HG03175 (cell line): Measurements from ENCODE around the gene PRKCA.
"Not testable (repeated sequence)": the region's sequence is repeated elsewhere in the genome, so short reads cannot be mapped to it uniquely, and the experiment has no call there.

Source experiments
- ATAC-seq: cut with Tn5 transposase; IDR thresholded peaks from one replicate; pipeline ENCODE4 v1.9.1; 2021; ENCODE audit warnings: mild to moderate bottlenecking, moderate library complexity; ENCODE audit not compliant: unreplicated experiment

The PRKCA gene

DNA sequence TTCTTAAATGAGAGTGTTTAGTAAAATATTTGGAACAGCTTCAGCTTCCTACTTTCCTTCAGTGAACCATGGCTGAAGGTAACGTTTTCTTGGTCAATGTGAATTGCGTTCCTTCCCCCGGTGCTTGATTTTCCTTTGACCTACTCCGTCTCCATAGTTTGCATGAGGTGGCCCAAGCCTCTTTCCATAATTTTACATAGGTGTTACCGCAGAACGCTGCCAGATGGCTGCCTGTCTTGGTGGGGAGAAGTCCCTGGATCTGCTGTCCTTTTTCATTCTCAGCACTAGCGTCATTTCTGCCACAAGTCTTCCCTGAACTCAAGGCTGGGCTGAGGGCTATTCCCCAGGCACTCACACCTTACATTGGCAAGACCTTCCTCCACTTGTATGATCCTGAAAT, 178.4 kb downstream of the PRKCA start:
- ATAC-seq, result no peak

DNA sequence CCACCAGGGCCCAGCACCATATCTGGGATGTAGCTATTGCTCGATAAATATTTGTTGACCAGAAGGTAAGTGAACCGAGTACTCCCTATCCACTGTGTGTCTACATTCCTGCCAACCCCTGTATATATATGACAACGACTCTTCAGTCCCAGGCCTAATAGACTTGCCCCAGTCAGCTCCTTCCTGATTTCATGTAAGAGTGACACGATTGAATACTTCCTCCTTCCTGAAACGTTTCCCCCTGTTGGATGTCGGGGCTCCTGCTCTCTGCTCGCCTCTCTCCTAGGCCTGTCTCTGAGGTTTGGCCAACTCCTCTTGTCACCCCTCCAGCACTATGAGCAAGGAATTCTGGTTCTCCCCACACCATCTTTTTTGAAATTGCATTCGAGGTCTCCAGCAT, 178.9 kb downstream of the PRKCA start:
- no peak for ATAC-seq

DNA sequence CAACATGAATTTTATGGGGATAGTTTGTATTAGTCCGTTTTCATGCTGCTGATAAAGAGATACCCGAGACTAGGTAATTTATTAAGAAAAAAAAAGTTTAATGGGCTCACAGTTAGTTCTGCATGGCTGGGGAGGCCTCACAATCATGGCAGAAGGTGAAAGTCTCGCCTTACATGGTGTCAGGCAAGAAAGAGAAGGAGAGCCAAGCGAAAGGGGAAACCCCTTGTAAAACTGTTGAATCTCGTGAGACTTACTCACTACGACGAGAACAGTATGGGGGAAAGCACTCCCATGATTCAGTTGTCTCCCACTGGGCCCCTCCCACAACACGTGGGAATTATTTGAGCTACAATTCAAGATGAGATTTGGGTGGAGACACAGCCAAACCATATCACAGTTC, 181.5 kb downstream of the PRKCA start:
- ATAC-seq, result no peak

DNA sequence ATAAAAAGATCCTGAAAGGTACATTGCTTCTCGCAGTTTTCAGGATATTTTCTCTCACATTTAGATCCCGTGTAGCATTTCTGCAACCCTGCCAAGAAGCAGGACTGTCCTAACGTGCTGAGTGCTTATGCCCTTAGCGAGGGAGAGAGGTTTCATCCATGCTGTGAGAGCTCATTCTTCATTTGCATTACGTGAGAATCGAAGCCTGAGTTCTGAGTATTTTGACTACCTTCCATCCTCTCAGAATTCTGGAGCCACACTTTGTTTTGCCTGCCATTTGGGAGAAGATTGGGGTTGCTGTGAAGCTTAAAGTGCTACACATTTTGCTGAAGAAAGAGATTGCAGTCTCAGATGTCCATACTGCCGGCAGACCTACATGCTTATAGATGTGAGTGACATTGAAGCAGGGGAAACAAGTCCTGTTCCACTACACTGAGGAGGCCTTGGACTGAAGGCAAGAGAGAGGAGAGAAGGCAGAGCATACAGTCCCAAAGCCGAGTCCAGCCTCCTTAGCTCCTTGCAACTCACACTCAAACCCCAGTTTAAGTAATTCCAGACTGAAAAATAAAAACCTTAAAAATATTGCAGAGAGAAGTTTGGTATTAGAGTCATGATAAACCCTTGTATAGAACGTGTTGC, 183.0 kb downstream of the PRKCA start:
- no peak for ATAC-seq

DNA sequence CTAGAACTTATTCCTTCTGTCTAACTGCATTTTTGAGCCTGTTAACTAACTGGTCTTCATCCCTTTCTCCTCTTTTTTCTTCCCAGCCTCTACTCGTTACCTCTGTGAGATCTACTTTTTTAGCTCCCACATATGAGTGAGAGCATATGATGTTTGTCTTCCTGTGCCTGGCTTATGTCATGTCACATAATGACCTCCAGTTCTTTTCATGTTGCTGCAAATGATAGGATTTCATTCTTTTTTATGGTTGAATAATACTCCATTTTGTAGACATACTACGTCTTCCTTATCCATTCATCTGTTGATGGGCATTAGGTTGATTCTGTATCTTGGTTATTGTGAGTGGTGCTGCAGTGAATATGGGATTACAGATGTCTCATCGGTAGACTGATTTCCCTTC, 184.7 kb downstream of the PRKCA start:
- no peak for ATAC-seq

DNA sequence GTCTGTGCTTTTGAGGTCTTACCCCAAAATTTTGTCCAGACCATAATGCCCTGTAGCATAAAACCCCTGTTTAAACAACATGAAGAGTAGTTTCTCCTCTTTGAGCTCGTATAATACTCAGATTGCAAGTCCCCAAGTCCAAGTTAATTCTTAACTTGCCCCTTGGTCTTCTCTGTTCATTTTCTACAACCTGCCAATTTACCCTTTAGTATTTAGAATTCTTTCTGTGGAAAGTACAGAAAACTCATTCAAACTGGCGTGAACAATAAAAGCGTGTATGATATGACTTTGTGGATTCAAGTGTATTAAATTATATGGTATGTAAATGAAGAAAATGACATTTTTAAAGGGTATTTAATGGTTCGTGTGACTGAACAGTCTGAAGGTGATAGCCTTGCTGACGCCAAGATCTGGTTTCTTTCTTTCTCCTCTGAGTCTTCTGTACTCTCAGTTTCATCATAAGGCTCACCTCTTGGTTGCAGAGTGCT, 185.6 kb downstream of the PRKCA start:
- no peak for ATAC-seq

DNA sequence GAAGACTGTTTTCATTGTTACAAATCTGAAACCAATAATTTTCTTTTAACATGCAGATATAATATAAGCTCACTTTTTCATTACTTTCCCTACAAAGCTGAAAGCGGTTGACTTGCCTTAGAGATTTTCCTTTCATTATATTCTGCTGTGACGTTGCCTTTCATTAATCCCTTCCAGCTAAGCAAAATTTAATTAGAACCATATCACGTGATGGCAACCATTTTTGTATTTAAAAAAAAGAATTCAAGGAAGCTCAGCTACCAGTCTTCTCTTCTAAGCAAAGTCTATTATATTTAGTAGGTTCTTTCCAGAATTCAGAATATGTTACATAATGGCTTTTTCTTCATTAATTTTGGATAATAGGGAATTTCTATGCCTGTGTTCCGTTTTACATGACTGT, 186.5 kb downstream of the PRKCA start:
- no peak for ATAC-seq

DNA sequence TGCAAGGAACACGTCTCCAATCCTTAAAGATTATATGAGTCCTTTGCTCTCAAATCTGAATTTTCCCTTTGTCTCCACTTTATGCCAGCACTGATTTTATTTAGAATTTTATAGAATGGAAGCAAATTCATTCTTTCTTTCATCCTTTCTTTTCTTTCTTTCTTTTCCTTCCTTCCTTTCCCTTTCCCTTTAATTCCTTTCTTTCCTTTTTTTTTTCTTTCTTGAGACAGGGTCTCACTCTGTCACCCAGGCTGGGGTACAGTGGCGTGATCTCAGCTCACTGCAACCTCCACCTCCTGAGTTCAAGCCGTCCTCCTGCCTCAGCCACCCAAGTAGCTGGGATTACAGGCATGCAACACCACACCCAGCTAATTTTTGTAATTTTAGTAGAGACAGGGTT, 187.2 kb downstream of the PRKCA start:
- not testable (repeated sequence) for ATAC-seq

DNA sequence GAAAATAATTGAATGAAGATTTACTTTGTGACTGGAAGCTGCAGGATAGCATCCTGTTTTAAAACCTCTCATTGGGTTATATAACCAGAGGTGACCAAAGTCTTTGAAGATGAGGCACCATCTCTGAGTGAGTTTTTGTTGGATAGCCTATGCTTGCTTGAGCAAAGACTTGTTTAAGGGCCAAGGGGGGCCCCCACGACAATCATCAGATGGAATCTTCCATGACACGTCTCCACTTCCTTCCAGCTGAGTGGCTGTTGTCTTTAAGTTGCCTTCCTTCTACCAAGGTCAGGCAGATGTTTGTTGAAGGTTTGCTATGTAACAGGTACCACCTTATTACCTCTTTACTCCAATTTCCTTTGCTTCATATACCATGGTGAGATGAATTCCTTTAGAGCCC, 188.8 kb downstream of the PRKCA start:
- no peak for ATAC-seq

DNA sequence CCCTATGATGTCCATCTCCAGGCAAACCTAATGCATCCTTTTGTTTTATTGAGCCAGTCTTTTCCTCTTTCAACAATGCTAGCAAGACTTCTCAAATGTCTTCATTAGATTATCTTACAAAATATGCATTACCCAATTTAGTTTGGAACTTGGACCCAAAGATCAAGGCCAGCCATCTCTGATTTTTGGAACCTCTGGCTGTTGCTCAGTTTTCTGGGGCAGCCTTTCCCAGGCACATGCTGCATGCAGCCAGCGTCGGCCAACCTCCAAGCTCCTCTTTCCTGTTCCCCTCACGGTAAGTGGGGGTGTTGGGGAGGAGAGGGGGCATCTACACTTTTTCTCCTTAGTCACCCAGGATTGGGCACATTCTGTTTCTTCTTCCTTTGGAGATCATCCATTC, 189.3 kb downstream of the PRKCA start:
- ATAC-seq, result no peak

DNA sequence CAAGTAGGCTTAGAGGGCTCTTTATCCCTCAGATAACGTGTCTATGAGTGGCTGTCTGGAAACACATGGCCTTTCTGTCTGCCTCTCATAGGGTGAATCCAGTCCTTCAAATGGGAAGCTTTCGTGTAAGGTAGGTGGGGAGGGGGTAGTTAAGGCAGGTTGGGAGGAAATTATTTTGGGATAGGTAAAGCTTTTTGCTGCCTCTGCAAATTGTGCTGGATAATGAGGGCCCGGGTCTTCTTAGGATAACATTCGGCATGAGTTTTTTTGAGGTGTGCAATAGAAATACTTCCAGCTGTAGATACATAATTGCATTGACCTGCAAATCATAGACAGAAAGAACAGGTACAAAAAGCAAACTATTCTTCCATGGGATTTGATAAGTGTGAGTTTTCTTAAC, 189.7 kb downstream of the PRKCA start:
- no peak for ATAC-seq

DNA sequence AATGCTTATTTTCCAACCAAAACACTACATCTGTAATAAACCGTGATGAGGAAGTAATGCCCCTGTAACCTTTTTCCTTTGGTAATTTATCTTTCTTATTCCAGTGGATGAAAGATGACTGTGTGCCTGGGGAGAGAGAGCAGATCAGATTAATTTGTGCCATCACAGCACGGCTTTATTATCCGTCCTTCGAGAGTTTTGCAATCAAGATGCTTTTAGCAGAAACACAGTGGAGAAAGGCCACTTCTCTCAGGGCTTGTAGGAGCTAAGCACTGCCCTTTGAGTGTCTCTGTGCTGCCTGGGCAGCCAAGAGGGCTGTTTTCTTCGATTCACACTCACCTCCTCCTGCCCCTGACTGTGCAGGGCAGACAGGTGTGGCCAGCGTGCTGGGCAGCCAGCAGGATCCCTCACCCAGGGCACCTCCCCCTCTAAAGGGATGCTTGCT, 190.2 kb downstream of the PRKCA start:
- ATAC-seq, result no peak

DNA sequence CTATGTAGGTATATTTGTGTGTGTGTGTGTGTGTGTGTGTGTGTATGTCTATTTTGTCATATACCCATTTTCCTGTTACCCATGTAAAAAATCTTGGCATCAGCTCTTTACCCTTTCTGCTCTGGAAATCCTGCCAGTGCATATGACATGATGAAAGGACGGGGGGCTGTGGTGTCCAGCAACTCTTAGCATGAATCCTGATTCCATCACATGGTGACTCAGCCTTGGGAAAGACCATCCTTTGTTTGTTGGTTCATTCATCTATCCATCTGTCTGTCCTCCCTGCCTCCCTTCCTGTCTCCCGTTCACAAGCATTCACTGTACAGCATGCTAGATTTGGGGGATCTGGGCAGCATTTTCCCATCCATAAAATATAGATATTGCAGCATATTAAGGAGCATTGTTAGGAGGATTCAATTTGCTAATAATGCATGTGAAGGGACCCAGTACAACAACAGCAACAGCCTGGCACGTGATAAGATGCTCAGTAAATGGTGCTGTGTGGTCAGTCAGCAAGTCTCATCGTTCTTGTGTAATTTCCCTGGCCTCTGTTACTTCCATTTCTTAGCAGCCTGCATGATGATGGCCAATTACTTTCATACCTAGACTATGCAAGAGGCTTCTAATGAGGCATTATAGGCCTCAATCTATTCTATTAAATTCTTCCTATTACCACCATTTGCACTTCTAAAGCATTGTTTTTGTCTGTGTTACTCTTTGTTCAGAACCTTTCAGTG, 191.0 kb downstream of the PRKCA start:
- no peak for ATAC-seq

DNA sequence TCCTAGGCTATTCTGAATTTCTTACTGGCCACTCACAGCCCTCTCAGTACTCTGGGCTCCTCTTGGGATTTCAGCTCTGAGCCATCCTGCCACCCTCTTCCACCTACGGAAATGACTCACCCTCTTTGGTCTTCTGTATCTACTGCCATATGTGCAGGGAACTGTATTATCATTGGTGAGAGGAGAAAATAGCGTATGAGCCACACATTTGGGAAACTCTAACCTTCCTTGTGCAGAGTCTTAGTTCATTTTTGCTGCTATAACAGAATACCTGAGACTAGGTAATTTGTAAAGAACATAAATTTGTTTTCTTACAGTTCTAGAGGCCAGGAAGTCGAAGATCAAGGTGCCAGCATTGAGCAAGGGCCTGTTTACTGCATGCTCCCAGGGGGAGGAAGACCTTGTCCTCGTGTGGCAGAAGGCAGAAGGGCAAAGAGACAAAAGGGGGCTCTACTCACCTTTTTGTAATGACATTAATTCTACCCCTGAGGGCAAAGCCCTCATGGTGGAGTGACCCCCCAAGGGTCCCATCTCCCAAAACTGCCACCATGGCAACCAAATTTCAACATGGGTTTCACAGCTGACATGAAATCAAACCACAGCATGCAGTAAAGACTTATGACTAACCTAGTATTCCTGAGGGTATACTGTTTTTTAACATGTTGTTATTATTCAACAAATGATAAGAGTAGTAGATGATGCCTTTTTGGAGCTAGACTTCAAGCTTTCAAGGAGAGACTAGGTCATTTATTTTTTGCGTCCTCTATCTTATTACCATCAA, 191.8 kb downstream of the PRKCA start:
- ATAC-seq, result no peak

DNA sequence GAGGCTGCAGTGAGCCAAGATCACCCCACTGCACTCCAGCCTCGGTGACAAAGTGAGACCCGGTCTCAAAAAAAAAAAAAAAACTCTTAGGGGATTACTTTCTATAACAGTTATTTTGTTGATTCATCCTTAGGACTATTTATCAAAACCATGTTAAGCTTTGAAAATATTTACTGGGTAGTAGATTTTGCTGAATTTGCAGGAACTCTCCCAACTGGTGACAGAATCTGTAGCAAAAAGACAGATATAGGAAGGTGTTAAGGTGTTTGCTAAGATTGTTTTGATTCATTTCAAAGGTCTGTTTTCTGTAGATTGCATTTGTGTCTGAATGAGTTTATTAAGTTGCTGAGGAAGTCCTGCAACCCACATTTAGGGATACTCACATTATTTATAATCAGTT, 192.6 kb downstream of the PRKCA start:
- no peak for ATAC-seq

DNA sequence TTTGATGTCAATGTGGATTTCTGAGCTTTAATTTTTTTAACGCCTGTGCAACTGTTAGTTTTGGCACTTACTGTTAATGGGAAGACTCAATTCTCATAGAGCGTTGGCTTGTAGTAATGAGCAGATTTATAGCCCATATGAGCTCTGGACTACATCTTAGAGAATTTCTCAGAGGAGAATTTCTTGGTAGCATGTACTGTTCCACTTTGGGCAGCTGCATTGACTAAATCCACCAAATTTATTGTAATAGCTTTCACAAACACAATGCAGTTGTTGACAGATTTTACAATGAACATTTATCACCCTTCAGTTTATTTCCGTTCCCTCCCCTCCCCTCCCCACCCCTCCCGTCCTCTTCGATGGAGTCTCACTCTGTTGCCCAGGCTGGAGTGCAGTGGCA, 193.9 kb downstream of the PRKCA start:
- ATAC-seq, result no peak

DNA sequence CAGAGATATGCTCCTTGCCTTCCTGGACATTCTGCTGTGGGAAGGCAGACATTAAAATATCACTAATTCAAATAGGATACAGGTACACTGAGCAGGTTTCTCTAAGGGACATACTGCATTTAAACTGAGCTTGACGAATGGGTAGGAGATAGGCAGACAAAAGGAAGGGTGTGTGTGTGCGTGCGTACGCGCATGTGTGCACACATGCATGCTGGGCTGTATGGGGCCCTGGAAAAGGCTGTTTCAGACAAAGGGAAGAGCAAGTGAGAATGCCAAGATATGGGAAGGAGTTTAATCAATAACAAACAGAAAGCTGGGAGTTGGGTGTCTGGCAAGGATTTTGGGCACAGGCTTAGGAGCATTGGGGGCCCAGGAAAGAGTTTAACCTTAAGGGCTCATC, 196.2 kb downstream of the PRKCA start:
- no peak for ATAC-seq

DNA sequence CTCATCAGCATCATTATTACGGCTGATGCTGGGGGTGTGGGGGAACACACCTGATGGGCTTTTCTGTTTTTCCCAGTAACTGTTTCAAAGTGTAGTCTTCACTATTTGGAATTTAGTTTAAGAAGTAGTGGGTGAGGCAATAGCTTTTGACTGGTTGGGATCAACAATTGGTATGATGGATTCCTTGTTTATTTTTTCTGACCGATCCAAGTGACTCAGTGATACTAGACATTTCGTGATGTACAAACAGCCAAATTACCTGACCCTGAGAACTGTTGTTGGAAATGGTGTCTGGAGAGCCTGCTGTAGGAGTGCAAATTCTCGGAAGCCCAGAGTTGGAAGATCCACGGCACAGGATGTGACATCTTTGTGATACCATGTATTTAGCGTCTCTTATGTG, 204.2 kb downstream of the PRKCA start:
- no peak for ATAC-seq

DNA sequence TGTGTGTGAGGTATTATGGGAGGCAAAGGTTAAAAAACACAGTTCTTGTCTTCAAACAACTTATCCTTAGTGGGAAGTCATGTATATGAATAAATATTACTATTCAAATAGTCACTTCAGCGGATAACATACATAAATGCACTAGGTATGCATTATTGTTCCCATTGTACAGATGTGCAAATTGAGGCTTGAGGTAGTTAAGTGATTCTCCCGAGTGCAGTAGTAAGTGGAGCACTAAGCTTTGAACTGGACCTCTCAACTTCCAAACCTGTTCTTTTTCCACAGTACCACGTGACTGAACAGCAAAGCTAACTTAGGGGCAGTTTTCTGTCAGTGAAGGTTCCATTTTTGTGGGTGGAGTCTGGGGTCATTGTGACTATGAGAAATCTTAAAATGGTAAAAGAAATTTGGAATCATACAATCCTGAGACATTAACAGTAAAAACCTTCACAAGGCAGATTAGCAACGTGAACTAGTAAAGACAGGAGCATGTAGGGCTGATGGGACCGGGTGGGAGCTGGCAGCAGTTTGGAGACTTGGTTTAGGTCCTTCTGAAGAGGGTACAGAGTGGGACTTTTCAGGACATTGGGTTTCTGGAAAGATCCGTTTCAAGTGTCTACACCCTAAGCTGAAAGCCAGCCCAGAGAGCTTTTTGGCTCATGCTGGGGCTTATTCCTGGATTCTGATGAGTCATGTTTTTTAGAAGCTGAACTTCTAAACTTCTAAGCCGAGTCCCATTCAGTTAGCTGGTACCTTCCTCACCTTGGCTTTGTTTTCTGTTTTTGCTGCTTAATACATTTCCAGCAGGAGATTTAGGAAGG, 204.9 kb downstream of the PRKCA start:
- ATAC-seq, result no peak

DNA sequence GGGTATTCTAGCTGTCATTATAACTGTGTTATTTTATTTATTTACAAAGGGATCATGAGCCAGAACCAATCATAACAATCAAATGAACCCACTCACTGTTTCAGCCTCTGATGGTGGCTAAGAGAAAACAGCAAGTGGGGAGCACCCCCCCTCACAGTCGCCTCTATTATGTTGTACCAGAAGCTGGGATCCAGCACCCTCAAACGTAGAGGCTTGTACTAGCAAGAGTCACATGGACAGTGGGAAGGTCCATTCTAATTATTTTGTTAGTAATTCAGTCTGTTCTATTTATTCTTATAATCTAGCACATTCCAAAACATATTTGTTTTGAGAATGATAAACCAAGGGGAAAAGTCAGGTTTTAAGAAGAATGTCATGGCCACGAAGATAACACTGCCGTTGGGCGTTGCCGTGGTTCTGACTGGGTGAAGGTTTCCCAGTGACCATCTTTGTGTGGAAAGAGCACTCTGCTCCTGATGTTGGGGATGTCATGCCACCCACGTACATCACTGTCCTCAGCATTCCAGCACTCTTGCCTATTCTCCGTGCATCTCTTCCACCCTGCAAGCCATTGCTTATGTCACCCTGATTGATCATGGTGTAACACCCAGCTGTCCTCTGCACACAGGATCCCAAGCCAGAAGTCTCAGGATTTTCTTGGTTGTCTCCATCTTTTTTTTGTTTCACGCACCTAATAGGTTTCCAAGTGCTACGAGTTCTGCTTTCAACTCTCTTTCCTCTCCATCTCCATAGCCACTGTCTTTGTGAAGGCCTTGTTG, 205.8 kb downstream of the PRKCA start:
- ATAC-seq, result no peak
